Measurements from ENCODE around the gene CREB3L2.
"Not testable (repeated sequence)": the region's sequence is repeated elsewhere in the genome, so short reads cannot be mapped to it uniquely, and the experiment has no call there.

CREB3L2 gene

GRCh38 chr7:137987968-137988367 lies 13.9 kb downstream of the CREB3L2 start:
- no peak for DNase-seq (ENCODE audit: low read depth)

GRCh38 chr7:137987563-137987962 lies 14.3 kb downstream of the CREB3L2 start:
- no peak for DNase-seq (ENCODE audit: low read depth)

- DNase-seq (ENCODE audit: low read depth), result no peak
These were observed 14.9 kb downstream of the CREB3L2 start for GRCh38 chr7:137987018-137987349.

- peak; percentile 98 for DNase-seq (ENCODE audit: low read depth)
These were observed 15.5 kb downstream of the CREB3L2 start for GRCh38 chr7:137986252-137987017.

- DNase-seq (ENCODE audit: low read depth), result no peak
These were observed 16.0 kb downstream of the CREB3L2 start for GRCh38 chr7:137985897-137986251.

DNA sequence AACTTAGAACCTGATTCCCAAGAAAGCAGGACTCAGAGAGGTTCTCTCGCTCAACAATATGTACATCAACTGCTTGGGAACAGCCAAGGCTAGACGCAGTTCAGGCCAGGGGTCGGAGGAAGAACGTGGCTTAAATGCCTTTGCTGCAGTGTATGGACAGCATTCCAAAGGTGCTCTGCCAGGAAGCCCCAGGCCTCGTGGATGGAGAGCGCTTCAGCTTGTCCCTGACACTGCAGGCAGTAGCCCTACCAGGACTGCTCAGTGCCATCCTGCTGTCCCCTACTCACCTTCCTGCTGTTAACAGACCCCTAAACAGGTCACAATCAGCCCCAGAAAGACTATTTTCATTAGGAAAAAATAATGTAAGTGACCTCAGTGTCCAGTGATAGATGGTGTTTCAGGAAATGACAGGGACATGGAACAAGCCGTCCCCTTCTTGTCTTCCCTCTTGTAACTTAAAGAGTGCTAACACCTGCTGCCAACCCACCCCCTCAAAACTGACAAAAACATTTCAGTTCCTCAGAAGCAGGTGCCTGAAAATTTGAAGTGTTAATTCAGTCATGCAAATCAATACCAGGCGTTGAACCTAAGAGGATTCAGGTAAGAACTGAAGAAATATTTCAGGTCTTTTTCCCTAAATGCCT lies 16.5 kb downstream of the CREB3L2 start:
- no peak for DNase-seq (ENCODE audit: low read depth)

- no peak for DNase-seq (ENCODE audit: low read depth)
These were observed 17.5 kb downstream of the CREB3L2 start for GRCh38 chr7:137984181-137985041.

DNA sequence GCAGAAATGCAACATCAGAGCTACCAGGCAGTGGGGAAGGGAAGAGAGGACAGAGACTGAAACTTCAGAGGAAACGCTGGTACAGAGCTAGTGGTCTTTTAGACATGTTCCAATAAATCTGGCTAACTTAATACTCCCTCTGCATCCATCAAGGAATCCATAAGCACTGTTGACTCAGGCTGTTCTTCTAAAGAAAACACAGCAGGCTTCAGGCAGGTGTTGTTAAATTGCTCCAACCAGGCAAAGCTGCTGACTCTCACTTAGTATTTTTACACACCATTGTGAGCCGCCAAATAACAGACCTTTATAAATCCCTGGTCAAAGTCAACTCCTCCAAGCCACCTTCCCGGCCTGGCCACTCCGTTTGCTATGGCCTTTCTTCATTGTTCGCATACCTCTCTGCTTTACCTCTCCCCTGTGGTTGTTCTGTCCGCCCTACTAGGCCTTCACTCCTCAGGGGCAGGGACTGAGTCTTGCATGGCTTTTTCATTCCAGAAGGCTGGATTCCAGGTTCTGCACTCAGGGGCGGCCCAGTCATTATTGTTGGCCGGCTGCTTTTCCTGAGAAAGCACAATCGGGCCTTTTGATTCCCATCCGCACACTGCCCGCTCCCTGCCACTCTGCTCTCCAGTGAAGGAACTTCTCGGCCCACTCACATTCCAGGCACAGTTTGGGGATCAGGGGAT lies 18.4 kb downstream of the CREB3L2 start:
- DNase-seq (ENCODE audit: low read depth), result no peak

DNA sequence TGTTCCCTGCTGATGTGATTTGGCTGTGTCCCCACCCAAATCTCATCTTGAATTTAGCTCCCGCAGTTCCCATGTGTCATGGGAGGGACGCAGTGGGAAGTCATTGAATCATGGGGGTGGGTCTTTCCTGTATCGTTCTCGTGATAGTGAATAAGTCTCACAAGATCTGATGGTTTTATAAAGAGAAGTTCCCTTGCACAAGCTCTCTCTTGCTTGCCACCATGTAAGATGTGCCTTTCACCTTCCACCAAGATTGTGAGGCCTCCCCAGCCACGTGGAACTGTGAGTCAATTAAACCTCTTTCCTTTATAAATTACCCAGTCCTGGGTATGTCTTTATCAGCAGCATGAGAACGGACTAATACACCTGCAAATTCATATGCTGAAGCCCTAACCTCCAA lies 19.5 kb downstream of the CREB3L2 start:
- not testable (repeated sequence) for DNase-seq (ENCODE audit: low read depth)

- DNase-seq (ENCODE audit: low read depth), result no peak
These were observed 20.2 kb downstream of the CREB3L2 start for GRCh38 chr7:137981668-137982067.

- no peak for DNase-seq (ENCODE audit: low read depth)
These were observed 20.7 kb downstream of the CREB3L2 start for GRCh38 chr7:137981175-137981574.

DNA sequence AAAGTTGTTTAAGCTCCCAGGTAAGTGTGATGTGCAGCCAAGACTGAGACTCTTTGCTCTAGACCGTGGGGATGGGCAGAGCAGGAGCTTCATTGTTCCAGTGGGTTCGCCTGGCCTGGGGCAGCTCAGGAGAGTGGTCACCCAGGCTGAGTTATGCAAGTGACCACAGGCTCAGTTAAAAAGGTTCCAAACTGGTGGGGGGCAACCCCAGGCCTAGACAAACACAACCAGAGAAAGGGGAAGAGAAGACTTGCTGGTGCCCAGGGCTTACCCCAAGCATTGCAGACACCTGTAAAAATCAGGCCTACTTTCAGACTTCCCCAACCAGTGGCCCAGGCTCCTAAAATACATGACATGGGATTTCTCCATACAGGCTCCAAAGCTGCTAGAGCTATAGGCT lies 21.6 kb downstream of the CREB3L2 start:
- no peak for DNase-seq (ENCODE audit: low read depth)

DNA sequence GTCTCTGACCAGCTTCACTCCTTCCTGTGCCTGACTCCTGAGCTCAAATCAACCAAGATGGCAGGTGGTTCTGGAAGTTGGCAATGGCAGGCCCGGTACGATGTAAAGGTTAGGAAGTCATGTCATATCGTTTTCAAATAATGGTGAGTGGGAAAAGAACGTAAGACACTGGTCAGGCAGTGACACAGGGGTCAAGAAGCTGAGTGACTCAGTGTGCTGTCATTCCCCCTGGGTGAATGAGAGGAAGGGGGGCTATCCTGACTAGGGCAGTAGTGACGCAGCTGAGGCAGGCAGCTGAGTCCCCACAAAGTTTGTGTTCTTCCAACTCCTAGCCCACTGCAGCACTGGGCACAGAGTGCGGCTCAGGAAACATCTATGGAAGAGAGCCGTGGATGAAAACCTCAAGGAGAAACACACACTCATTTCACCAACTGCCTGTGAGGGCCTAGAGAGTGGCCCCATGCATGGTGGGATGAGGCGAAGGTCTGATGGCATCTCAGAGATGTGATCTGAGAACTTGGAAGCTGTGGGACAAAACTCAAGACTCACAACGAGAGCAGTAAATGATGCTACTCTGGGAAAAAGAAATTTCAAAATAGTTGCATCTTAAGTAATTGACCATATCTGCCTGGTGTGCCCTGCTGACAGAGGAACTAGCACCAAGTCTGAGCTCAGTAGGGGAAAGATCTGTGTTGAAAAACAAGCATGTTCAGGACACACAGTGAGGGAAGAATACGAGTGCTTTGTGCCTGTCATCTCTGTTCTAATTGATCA lies 23.2 kb downstream of the CREB3L2 start:
- peak; percentile 92 for DNase-seq (ENCODE audit: low read depth)

DNA sequence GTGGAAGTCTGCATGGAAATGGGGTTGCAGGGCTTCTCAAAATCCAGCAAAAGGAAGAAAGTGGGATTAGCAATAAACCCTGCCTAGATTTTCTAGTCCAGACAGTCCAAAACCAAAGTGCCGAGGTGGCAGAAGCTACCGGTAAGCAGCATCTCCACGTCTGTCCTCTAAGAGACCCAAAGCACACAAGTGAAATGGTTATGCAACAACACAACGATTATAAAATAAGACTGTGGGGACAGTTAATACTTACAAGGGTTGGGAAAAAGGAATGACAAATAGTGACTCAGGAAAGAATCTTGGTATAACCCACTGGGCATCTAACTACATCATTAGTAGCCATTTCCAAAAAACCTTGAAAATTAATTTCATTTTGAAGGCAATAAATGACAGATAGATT lies 24.7 kb downstream of the CREB3L2 start:
- DNase-seq (ENCODE audit: low read depth), result peak; percentile 53

DNA sequence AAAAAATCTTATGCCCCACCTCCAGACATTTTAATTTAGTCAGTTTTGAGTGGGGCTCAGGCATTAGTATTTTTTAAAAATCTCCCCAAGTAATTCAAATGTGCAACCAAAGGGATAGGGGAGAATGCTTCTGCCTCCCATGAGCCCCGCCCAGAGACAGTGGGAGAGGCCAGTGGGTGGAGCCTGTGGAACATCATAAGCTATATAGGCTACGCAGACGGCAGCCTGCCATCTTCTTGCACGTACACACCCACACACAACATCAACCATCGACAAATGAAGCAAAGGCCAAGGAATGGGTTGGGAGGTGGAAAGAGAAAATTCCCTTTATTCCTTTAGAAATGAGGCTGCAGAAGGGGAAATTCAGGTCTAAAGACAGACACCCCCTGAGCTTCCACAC lies 25.2 kb downstream of the CREB3L2 start:
- DNase-seq (ENCODE audit: low read depth), result no peak

GRCh38 chr7:137976232-137976631 lies 25.7 kb downstream of the CREB3L2 start:
- DNase-seq (ENCODE audit: low read depth), result no peak

GRCh38 chr7:137975768-137976167 lies 26.1 kb downstream of the CREB3L2 start:
- no peak for DNase-seq (ENCODE audit: low read depth)

- peak; percentile 65 for DNase-seq (ENCODE audit: low read depth)
These were observed 26.7 kb downstream of the CREB3L2 start for GRCh38 chr7:137975221-137975620.

DNA sequence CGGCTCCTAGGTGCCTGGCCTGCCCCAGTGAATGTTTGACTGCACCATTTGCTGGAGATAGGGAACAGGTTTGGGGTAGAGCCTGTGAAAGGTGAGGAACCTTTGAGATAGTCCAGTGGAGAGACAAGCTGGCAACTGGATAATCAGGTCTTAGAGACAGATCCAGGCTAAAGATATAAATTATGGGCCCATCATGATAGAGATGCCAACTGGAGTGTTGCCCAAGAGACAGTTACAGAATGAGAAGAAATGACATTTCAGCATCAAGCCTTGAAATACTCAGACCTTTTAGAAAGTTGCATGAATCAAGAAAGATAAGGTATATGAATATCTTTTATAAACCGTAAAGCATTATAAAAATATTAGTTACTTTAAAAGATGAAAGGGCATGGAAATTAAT lies 27.1 kb downstream of the CREB3L2 start:
- no peak for DNase-seq (ENCODE audit: low read depth)

GRCh38 chr7:137970253-137970975 lies 31.5 kb downstream of the CREB3L2 start:
- peak; percentile 83 for DNase-seq (ENCODE audit: low read depth)

DNA sequence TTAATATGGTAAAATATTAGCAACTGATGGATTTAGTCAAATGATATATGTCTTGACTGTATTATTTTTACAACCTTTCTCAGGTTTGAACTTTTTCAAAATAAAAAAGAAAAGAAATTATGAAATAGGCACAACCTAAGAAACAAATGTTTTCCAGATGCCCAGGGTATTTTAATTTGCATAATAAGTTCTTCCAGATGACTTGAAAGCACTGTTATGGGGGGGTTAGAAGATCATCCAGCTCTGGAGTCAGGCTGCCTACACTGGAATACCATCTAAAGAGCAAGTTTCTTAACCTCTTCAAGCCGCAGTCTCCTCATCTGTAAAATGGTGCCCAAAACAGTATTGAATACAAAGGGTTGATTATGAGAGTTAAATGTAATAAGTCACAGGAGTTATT lies 32.1 kb downstream of the CREB3L2 start:
- DNase-seq (ENCODE audit: low read depth), result no peak
